Epidermal melanocyte (primary cell): ENCODE results near the gene APBA3.

Source experiments
- DNase-seq: peaks from one replicate; pipeline ENCODE4 v3.0.0; 2011; ENCODE audit warnings: low spot score; ENCODE audit not compliant: insufficient read length

The APBA3 gene

GRCh38 chr19:3761382-3762129 is at the start of gene APBA3:
APBA3 (minus strand) TSS chr19:3761692; CDS start chr19:3760264, 1,428 bp downstream.
- peak; percentile 93 for DNase-seq

- DNase-seq: no peak
Measured at GRCh38 chr19:3810708-3811355, 49.3 kb upstream of the APBA3 start.

- no peak for DNase-seq
Measured at GRCh38 chr19:3809881-3810707, 48.6 kb upstream of the APBA3 start.

GRCh38 chr19:3808420-3809143 is 47.1 kb upstream of the APBA3 start:
- no peak for DNase-seq

GRCh38 chr19:3807574-3808354 is 46.3 kb upstream of the APBA3 start:
- no peak for DNase-seq

- no peak for DNase-seq
Measured at GRCh38 chr19:3807131-3807480, 45.6 kb upstream of the APBA3 start.

- DNase-seq: no peak
Measured at GRCh38 chr19:3805859-3806258, 44.4 kb upstream of the APBA3 start.

GRCh38 chr19:3804429-3804828 is 42.9 kb upstream of the APBA3 start:
- DNase-seq: no peak

- no peak for DNase-seq
Measured at GRCh38 chr19:3803986-3804385, 42.5 kb upstream of the APBA3 start.

GRCh38 chr19:3803114-3803888 is 41.8 kb upstream of the APBA3 start:
- DNase-seq: no peak

- DNase-seq: no peak
Measured at GRCh38 chr19:3801412-3802096, 40.1 kb upstream of the APBA3 start.

GRCh38 chr19:3800996-3801395 is 39.5 kb upstream of the APBA3 start:
- no peak for DNase-seq

- no peak for DNase-seq
Measured at GRCh38 chr19:3798137-3798536, 36.6 kb upstream of the APBA3 start.

GRCh38 chr19:3796358-3796757 is 34.9 kb upstream of the APBA3 start:
- no peak for DNase-seq

GRCh38 chr19:3793799-3794198 is 32.3 kb upstream of the APBA3 start:
- DNase-seq: no peak

- no peak for DNase-seq
Measured at GRCh38 chr19:3792114-3792513, 30.6 kb upstream of the APBA3 start.

- DNase-seq: no peak
Measured at GRCh38 chr19:3790941-3791340, 29.4 kb upstream of the APBA3 start.

GRCh38 chr19:3790209-3790734 is 28.8 kb upstream of the APBA3 start:
- DNase-seq: no peak
